Neural cell (in vitro differentiated cells): Measurements from ENCODE around the gene PPIF. TPM values are rescaled to one million over a fixed set of nuclear protein-coding genes. Genes with fewer than 3 reads are reported as not detected.

Source experiments
- H2AFZ ChIP-seq: fragments of 200-600, 300-800 bp; sonication (generic), shearing (Covaris generic); 2 replicates; pipeline ENCODE4 v1.6.0; 2014; ENCODE audit warnings: low read depth, mild to moderate bottlenecking, antibody characterized with exemption, low read length, moderate library complexity
- H3F3A ChIP-seq: fragments of 200-600 bp; shearing (Covaris generic); 2 replicates; pipeline ENCODE4 v1.6.1; 2016; ENCODE audit warnings: mild to moderate bottlenecking, moderate library complexity, mixed read lengths, antibody characterized with exemption, low read length; ENCODE audit not compliant: insufficient read depth, poor library complexity, severe bottlenecking
- H3K27ac ChIP-seq: fragments of 200-600, 300-800 bp; sonication (generic), shearing (Covaris generic); 2 replicates; pipeline ENCODE4 v1.5.1; 2014; ENCODE audit warnings: mild to moderate bottlenecking, low read length, moderate library complexity
- H3K27me3 ChIP-seq: fragments of 300-800, 200-600 bp; sonication (generic), shearing (Covaris generic); 2 replicates; pipeline ENCODE4 v1.6.0; 2014; ENCODE audit warnings: mild to moderate bottlenecking, low read depth, low read length, moderate library complexity; ENCODE audit not compliant: insufficient read depth
- H3K36me3 ChIP-seq: fragments of 300-800, 200-600 bp; sonication (generic), shearing (Covaris generic); 2 replicates; pipeline ENCODE4 v1.5.1; 2014; ENCODE audit warnings: mild to moderate bottlenecking, antibody characterized with exemption, low read length, moderate library complexity; ENCODE audit not compliant: insufficient read depth
- H3K4me2 ChIP-seq: fragments of 300-800, 200-600 bp; sonication (generic), shearing (Covaris generic); 2 replicates; pipeline ENCODE4 v1.6.0; 2014; ENCODE audit warnings: mild to moderate bottlenecking, low read length
- H3K4me3 ChIP-seq: fragments of 300-800, 200-600 bp; sonication (generic), shearing (Covaris generic); 2 replicates; pipeline ENCODE4 v1.5.1; 2014; ENCODE audit warnings: mild to moderate bottlenecking, low read length, moderate library complexity
- H3K79me2 ChIP-seq: fragments of 200-600 bp; shearing (Covaris generic); replicated peaks from 2 replicates; pipeline ENCODE4 v1.6.0; 2014; ENCODE audit warnings: mild to moderate bottlenecking, low read length, moderate library complexity; ENCODE audit not compliant: insufficient read depth
- H3K9ac ChIP-seq: fragments of 300-800, 200-600 bp; sonication (generic), shearing (Covaris generic); 2 replicates; pipeline ENCODE4 v1.6.1; 2016; ENCODE audit warnings: mild to moderate bottlenecking, low read length, mixed read lengths
- H3K9me2 ChIP-seq: fragments of 200-600 bp; shearing (Covaris generic); 2 replicates; pipeline ENCODE4 v1.6.1; 2016; ENCODE audit warnings: mild to moderate bottlenecking, low read length, mixed read lengths; ENCODE audit not compliant: insufficient read depth
- H3K9me3 ChIP-seq: fragments of 200-600, 300-800 bp; sonication (generic), shearing (Covaris generic); 2 replicates; pipeline ENCODE4 v1.6.1; 2016; ENCODE audit warnings: mild to moderate bottlenecking, mixed run types, low read length, moderate library complexity, mixed read lengths
- H4K20me1 ChIP-seq: fragments of 200-600 bp; shearing (Covaris generic); 2 replicates; pipeline ENCODE4 v1.6.1; 2016; ENCODE audit warnings: mild to moderate bottlenecking, mixed run types; ENCODE audit not compliant: insufficient read depth
- CTCF ChIP-seq: fragments of 450-650 bp; IDR thresholded peaks from 2 replicates; pipeline ENCODE4 v1.5.1; 2014; ENCODE audit warnings: antibody characterized with exemption, mild to moderate bottlenecking, moderate library complexity; ENCODE audit not compliant: poor library complexity, severe bottlenecking
- EP300 ChIP-seq: fragments of 450-650 bp; conservative IDR thresholded peaks from 2 replicates; pipeline ENCODE4 v1.6.1; 2014; ENCODE audit warnings: antibody characterized with exemption, mild to moderate bottlenecking, moderate library complexity; ENCODE audit not compliant: poor library complexity, severe bottlenecking
- EZH2 ChIP-seq: fragments of 200-600, 300-800 bp; shearing (Covaris generic), sonication (generic); IDR thresholded peaks from 2 replicates; pipeline ENCODE4 v1.6.1; 2014; ENCODE audit warnings: antibody characterized with exemption, low read length, borderline replicate concordance, mild to moderate bottlenecking; ENCODE audit not compliant: insufficient read depth, poor library complexity, severe bottlenecking
- MXI1 ChIP-seq: fragments of 450-650 bp; conservative IDR thresholded peaks from 2 replicates; pipeline ENCODE4 v1.6.1; 2014; ENCODE audit warnings: antibody characterized with exemption, mild to moderate bottlenecking; ENCODE audit not compliant: poor library complexity, severe bottlenecking
- POLR2AphosphoS5 ChIP-seq: IDR thresholded peaks from 2 replicates; pipeline ENCODE4 v1.6.1; 2012
- RAD21 ChIP-seq: fragments of 450-650 bp; conservative IDR thresholded peaks from 2 replicates; pipeline ENCODE4 v1.6.1; 2014; ENCODE audit warnings: antibody characterized with exemption, mild to moderate bottlenecking, moderate library complexity
- REST ChIP-seq: IDR thresholded peaks from 2 replicates; pipeline ENCODE4 v1.6.1; 2012; ENCODE audit warnings: borderline replicate concordance
- SMC3 ChIP-seq: fragments of 450-650 bp; conservative IDR thresholded peaks from 2 replicates; pipeline ENCODE4 v1.6.1; 2014; ENCODE audit warnings: antibody characterized with exemption, mild to moderate bottlenecking, moderate library complexity; ENCODE audit not compliant: poor library complexity
- TAF1 ChIP-seq: IDR thresholded peaks from 2 replicates; pipeline ENCODE4 v1.6.1; 2012; ENCODE audit warnings: low read depth
- polyA plus RNA-seq: library from polyadenylated mRNA; depleted of rRNA; stranded (reverse); fragments of >200 nt; gene quantifications from 2 replicates; pipeline ENCODE4 v1.2.3, GENCODE V29; 2014

Gene PPIF
- polyA plus RNA-seq, 1 donor from 2014 or later: 13.6 TPM

GRCh38 chr10:79353000-79353406 lies 5.7 kb downstream of the PPIF start:
- Histone ChIP-seq H3K36me3 (no peaks in the 10 kb centered on the region), H4K20me1 (no peaks in the 10 kb centered on the region), H3K9me2 (no peaks in the 10 kb centered on the region), H3K9me3 (no peaks in the 10 kb centered on the region), H3F3A (no peaks in the 10 kb centered on the region), H3K79me2 (no peaks in the 10 kb centered on the region), H3K4me3 (no peak overlapping the region), H2AFZ (no peak overlapping the region), H3K9ac (no peak overlapping the region), H3K27ac (no peak overlapping the region), H3K4me2 (no peak overlapping the region), H3K27me3 (no peaks in the 10 kb centered on the region)
- TF ChIP-seq SMC3: no peak
- no peak for TF ChIP-seq TAF1
- no peak for TF ChIP-seq EZH2
- TF ChIP-seq EP300: no peak
- no peak for TF ChIP-seq REST
- no peak for TF ChIP-seq RAD21
- no peak for TF ChIP-seq POLR2AphosphoS5
- no peak for TF ChIP-seq CTCF
- no peak for TF ChIP-seq MXI1

- H3K4me3 ChIP-seq: no peak overlapping the region
- no peaks in the 10 kb centered on the region for H3K9me2 ChIP-seq
- H3K9ac ChIP-seq: no peak overlapping the region
- H4K20me1 ChIP-seq: no peaks in the 10 kb centered on the region
- H2AFZ ChIP-seq: no peak overlapping the region
- H3K79me2 ChIP-seq: no peaks in the 10 kb centered on the region
- H3F3A ChIP-seq: no peaks in the 10 kb centered on the region
- H3K27ac ChIP-seq: no peak overlapping the region
- H3K27me3 ChIP-seq: no peaks in the 10 kb centered on the region
- TF ChIP-seq EZH2 (no peak), POLR2AphosphoS5 (no peak), REST (no peak), CTCF (no peak)
- H3K9me3 ChIP-seq: no peaks in the 10 kb centered on the region
- H3K36me3 ChIP-seq: no peaks in the 10 kb centered on the region
- no peak overlapping the region for H3K4me2 ChIP-seq
Measured at GRCh38 chr10:79353726-79354125, 6.5 kb downstream of the PPIF start.
